Testis (tissue), 2 donors: ENCODE results near the gene RHPN2.

ENCODE experiments used
- POLR2A ChIP-seq: fragments of 450-650 bp; IDR thresholded peaks from one replicate; pipeline ENCODE4 v1.6.1; 2017; ENCODE audit warnings: antibody characterized with exemption, mild to moderate bottlenecking, moderate library complexity
- TF ChIP-seq, protein P1 (sequence below), 3 experiments: fragments of 450-650 bp in 2 of 3; fragments of 200-600 bp in 1 of 3; sonication (generic) in 1 of 3; IDR thresholded peaks; one replicate each; pipeline ENCODE4 v1.5.1; 2016 to 2019; ENCODE audit warnings: antibody characterized with exemption in 3 of 3, mild to moderate bottlenecking in 2 of 3, moderate library complexity in 1 of 3

DNA sequence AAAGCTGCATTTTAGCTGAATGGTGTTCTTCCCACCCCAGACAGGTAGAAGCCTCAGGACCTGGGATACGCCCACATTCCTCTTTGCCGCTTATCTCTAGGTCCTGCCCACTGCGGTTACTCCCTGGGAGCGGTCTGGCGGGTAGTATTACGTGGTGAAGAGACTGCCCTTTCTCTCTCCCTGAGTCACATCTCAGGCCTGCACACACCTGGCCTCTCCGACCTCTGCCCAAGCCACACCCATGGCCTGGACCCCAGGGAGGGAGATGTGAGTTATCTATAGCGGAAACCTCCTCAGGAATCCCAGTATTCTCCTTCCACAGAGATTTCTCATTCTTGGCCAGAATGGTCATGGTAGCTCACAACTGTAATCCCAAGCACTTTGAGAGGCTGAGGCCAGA is 17.3 kb downstream of the RHPN2 start:
- TF ChIP-seq, protein P1, sequence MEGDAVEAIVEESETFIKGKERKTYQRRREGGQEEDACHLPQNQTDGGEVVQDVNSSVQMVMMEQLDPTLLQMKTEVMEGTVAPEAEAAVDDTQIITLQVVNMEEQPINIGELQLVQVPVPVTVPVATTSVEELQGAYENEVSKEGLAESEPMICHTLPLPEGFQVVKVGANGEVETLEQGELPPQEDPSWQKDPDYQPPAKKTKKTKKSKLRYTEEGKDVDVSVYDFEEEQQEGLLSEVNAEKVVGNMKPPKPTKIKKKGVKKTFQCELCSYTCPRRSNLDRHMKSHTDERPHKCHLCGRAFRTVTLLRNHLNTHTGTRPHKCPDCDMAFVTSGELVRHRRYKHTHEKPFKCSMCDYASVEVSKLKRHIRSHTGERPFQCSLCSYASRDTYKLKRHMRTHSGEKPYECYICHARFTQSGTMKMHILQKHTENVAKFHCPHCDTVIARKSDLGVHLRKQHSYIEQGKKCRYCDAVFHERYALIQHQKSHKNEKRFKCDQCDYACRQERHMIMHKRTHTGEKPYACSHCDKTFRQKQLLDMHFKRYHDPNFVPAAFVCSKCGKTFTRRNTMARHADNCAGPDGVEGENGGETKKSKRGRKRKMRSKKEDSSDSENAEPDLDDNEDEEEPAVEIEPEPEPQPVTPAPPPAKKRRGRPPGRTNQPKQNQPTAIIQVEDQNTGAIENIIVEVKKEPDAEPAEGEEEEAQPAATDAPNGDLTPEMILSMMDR (IDR thresholded peaks at IDR 0.05), result no peak
- TF ChIP-seq POLR2A, result no peak
